Activated CD8-positive, alpha-beta T cell treated with anti-CD3 and anti-CD28 coated beads, Interleukin-2, amount 10 ng/mL, durations not matched to agents 7 days and 5 days (primary cell): ENCODE data around the gene ERC2. TPM values are rescaled to one million over a fixed set of nuclear protein-coding genes. Genes with fewer than 3 reads are reported as not detected.

ENCODE experiments used
- ATAC-seq: fragments of 150-1000 bp; cut with Tn5 transposase; one replicate; pipeline ENCODE4 v1.10.0; 2021; ENCODE audit warnings: moderate library complexity
- CTCF ChIA-PET: fragments of 350-600 bp; sonication (Branson Sonifier 250); formaldehyde crosslinking; loops from one replicate; lab custom pipeline; 2021; ENCODE audit warnings: antibody characterized with exemption; lab: Charles Lee
- POLR2A ChIA-PET: fragments of 350-600 bp; sonication (Branson Sonifier 250); formaldehyde crosslinking; loops from one replicate; lab custom pipeline; 2021; ENCODE audit warnings: antibody characterized with exemption; lab: Charles Lee
- DNase-seq: peaks from one replicate; pipeline ENCODE4 v3.0.0-alpha.2; 2020
- H3K27ac Mint-ChIP-seq: one replicate; pipeline ENCODE4 v1.8.0; 2021; ENCODE audit warnings: mild to moderate bottlenecking, mixed read lengths
- H3K27me3 Mint-ChIP-seq: one replicate; pipeline ENCODE4 v1.8.0; 2021; ENCODE audit warnings: low read depth, mixed read lengths
- H3K36me3 Mint-ChIP-seq: one replicate; pipeline ENCODE4 v1.8.0; 2021; ENCODE audit warnings: low read depth, mixed read lengths
- H3K4me1 Mint-ChIP-seq: one replicate; pipeline ENCODE4 v1.8.0; 2021; ENCODE audit warnings: low read depth, mixed read lengths
- H3K4me3 Mint-ChIP-seq: one replicate; pipeline ENCODE4 v1.8.0; 2021; ENCODE audit warnings: mild to moderate bottlenecking, mixed read lengths
- H3K9me3 Mint-ChIP-seq: one replicate; pipeline ENCODE4 v1.8.0; 2022; ENCODE audit warnings: mixed read lengths; ENCODE audit not compliant: insufficient read depth
- total RNA-seq, 2 experiments: library from RNA; stranded (reverse); gene quantifications; one replicate each; pipeline ENCODE4 v1.2.3, GENCODE V29; 2021

ERC2 gene
- total RNA-seq, 2 experiments from 2014 or later = not detected

- CTCF ChIA-PET = interaction anchor here (0.9 kb wide), 1 partner anchor 8 kb away, joined by 4 read pairs; no protein-coding TSS in a partner anchor
Measured at GRCh38 chr3:55662683-55663082, 805.6 kb downstream of the ERC2 start.

GRCh38 chr3:55661571-55661970 is 806.7 kb downstream of the ERC2 start:
- ATAC-seq (no peak), DNase-seq (no peak)
- H3K36me3 Mint-ChIP-seq = no peaks in the 10 kb centered on the region
- POLR2A ChIA-PET = no interaction called here
- H3K9me3 Mint-ChIP-seq = no peaks in the 10 kb centered on the region
- H3K27me3 Mint-ChIP-seq = peaks cover 5% of the 10 kb centered on the region
- no peak overlapping the region for H3K4me3 Mint-ChIP-seq
- CTCF ChIA-PET = no interaction called here
- no peak overlapping the region for H3K27ac Mint-ChIP-seq
- H3K4me1 Mint-ChIP-seq = peaks cover 12% of the 10 kb centered on the region

More at GRCh38 chr3:55662683-55663082, 805.6 kb downstream of the ERC2 start:
- POLR2A ChIA-PET = no interaction called here
- ATAC-seq (no peak), DNase-seq (no peak)
- Mint-ChIP-seq H3K9me3 (no peaks in the 10 kb centered on the region), H3K4me1 (peaks cover 12% of the 10 kb centered on the region), H3K4me3 (no peak overlapping the region), H3K27ac (no peak overlapping the region), H3K36me3 (no peaks in the 10 kb centered on the region), H3K27me3 (peaks cover 5% of the 10 kb centered on the region)

GRCh38 chr3:55661141-55661540 is 807.1 kb downstream of the ERC2 start:
- H3K4me3 Mint-ChIP-seq = no peak overlapping the region
- peaks cover 12% of the 10 kb centered on the region for H3K4me1 Mint-ChIP-seq
- ChIA-PET CTCF (no interaction called here), POLR2A (no interaction called here)
- no peaks in the 10 kb centered on the region for H3K9me3 Mint-ChIP-seq
- DNase-seq (no peak), ATAC-seq (no peak)
- no peaks in the 10 kb centered on the region for H3K36me3 Mint-ChIP-seq
- H3K27ac Mint-ChIP-seq = no peak overlapping the region
- H3K27me3 Mint-ChIP-seq = peaks cover 5% of the 10 kb centered on the region

GRCh38 chr3:55660642-55661041 is 807.6 kb downstream of the ERC2 start:
- CTCF ChIA-PET = no interaction called here
- H3K36me3 Mint-ChIP-seq = no peaks in the 10 kb centered on the region
- no peak overlapping the region for H3K27ac Mint-ChIP-seq
- ATAC-seq (no peak), DNase-seq (no peak)
- no peak overlapping the region for H3K4me3 Mint-ChIP-seq
- peaks cover 5% of the 10 kb centered on the region for H3K27me3 Mint-ChIP-seq
- peaks cover 12% of the 10 kb centered on the region for H3K4me1 Mint-ChIP-seq
- H3K9me3 Mint-ChIP-seq = no peaks in the 10 kb centered on the region
- POLR2A ChIA-PET = no interaction called here

- CTCF ChIA-PET = no interaction called here
- POLR2A ChIA-PET = no interaction called here
- no peak overlapping the region for H3K4me3 Mint-ChIP-seq
- no peak overlapping the region for H3K27ac Mint-ChIP-seq
- DNase-seq (no peak), ATAC-seq (no peak)
- H3K9me3 Mint-ChIP-seq = no peaks in the 10 kb centered on the region
- H3K4me1 Mint-ChIP-seq = peaks cover 10% of the 10 kb centered on the region
- H3K36me3 Mint-ChIP-seq = no peaks in the 10 kb centered on the region
- no peaks in the 10 kb centered on the region for H3K27me3 Mint-ChIP-seq
Measured at GRCh38 chr3:55659701-55660100, 808.6 kb downstream of the ERC2 start.

- Mint-ChIP-seq H3K27me3 (no peaks in the 10 kb centered on the region), H3K4me1 (peaks cover 9% of the 10 kb centered on the region), H3K27ac (no peak overlapping the region), H3K9me3 (no peaks in the 10 kb centered on the region), H3K36me3 (no peaks in the 10 kb centered on the region), H3K4me3 (no peak overlapping the region)
- DNase-seq (no peak), ATAC-seq (no peak)
- ChIA-PET CTCF (no interaction called here), POLR2A (no interaction called here)
Measured at GRCh38 chr3:55658690-55659562, 809.3 kb downstream of the ERC2 start.

- H3K36me3 Mint-ChIP-seq = no peaks in the 10 kb centered on the region
- no peak overlapping the region for H3K27ac Mint-ChIP-seq
- CTCF ChIA-PET = no interaction called here
- POLR2A ChIA-PET = no interaction called here
- no peaks in the 10 kb centered on the region for H3K9me3 Mint-ChIP-seq
- H3K4me1 Mint-ChIP-seq = peaks cover 9% of the 10 kb centered on the region
- DNase-seq (no peak), ATAC-seq (no peak)
- H3K4me3 Mint-ChIP-seq = no peak overlapping the region
- H3K27me3 Mint-ChIP-seq = no peaks in the 10 kb centered on the region
Measured at GRCh38 chr3:55658270-55658669, 810.0 kb downstream of the ERC2 start.

- no peak for DNase-seq
- no peaks in the 10 kb centered on the region for H3K9me3 Mint-ChIP-seq
- CTCF ChIA-PET = no interaction called here
- H3K4me1 Mint-ChIP-seq = peaks cover 9% of the 10 kb centered on the region
- H3K4me3 Mint-ChIP-seq = no peak overlapping the region
- ATAC-seq = no peak
- POLR2A ChIA-PET = no interaction called here
- no peaks in the 10 kb centered on the region for H3K36me3 Mint-ChIP-seq
- H3K27ac Mint-ChIP-seq = no peak overlapping the region
- no peaks in the 10 kb centered on the region for H3K27me3 Mint-ChIP-seq
Measured at GRCh38 chr3:55655544-55655943, 812.7 kb downstream of the ERC2 start.

GRCh38 chr3:55654123-55654760 is 814.0 kb downstream of the ERC2 start:
- Mint-ChIP-seq H3K36me3 (no peaks in the 10 kb centered on the region), H3K4me1 (peaks cover 9% of the 10 kb centered on the region), H3K27ac (peak overlapping the region; percentile 23), H3K9me3 (no peaks in the 10 kb centered on the region), H3K4me3 (no peak overlapping the region), H3K27me3 (no peaks in the 10 kb centered on the region)
- ChIA-PET CTCF (interaction anchor here (0.8 to 1.1 kb wide), 2 partner anchors 9 to 18 kb away, joined by 3 to 4 read pairs; no protein-coding TSS in a partner anchor), POLR2A (no interaction called here)
- DNase-seq (peak; percentile 25), ATAC-seq (no peak)

GRCh38 chr3:55651011-55651410 is 817.3 kb downstream of the ERC2 start:
- Mint-ChIP-seq H3K36me3 (no peaks in the 10 kb centered on the region), H3K4me3 (no peak overlapping the region), H3K27ac (no peak overlapping the region), H3K27me3 (no peaks in the 10 kb centered on the region), H3K4me1 (peaks cover 9% of the 10 kb centered on the region), H3K9me3 (no peaks in the 10 kb centered on the region)
- ChIA-PET POLR2A (no interaction called here), CTCF (no interaction called here)
- no peak for DNase-seq
- no peak for ATAC-seq

GRCh38 chr3:55650011-55650410 is 818.3 kb downstream of the ERC2 start:
- CTCF ChIA-PET = no interaction called here
- Mint-ChIP-seq H3K9me3 (no peaks in the 10 kb centered on the region), H3K4me1 (peaks cover 9% of the 10 kb centered on the region), H3K36me3 (no peaks in the 10 kb centered on the region), H3K27me3 (no peaks in the 10 kb centered on the region), H3K27ac (no peak overlapping the region), H3K4me3 (no peak overlapping the region)
- ATAC-seq (no peak), DNase-seq (no peak)
- POLR2A ChIA-PET = no interaction called here

GRCh38 chr3:55649554-55649953 is 818.7 kb downstream of the ERC2 start:
- ChIA-PET POLR2A (no interaction called here), CTCF (no interaction called here)
- Mint-ChIP-seq H3K4me1 (peaks cover 9% of the 10 kb centered on the region), H3K9me3 (no peaks in the 10 kb centered on the region), H3K27me3 (no peaks in the 10 kb centered on the region), H3K36me3 (no peaks in the 10 kb centered on the region), H3K4me3 (no peak overlapping the region), H3K27ac (no peak overlapping the region)
- ATAC-seq (no peak), DNase-seq (no peak)
